Hematopoietic multipotent progenitor cell treated with erythropoietin and hydrocortisone succinate and interleukin-3 and kit ligand, for 4 days (in vitro differentiated cells): ENCODE measurements around the gene RAPGEF5.
A peak's percentile ranks its signal among the peaks of the same experiment; 100 is the strongest.

ENCODE experiments used
- DNase-seq: peaks from one replicate; pipeline ENCODE4 v3.0.0-alpha.2; 2015

The RAPGEF5 gene

GRCh38 chr7:22213081-22213480, 143.9 kb downstream of the RAPGEF5 start:
- peak; percentile 4 for DNase-seq

GRCh38 chr7:22210967-22211366, 146.0 kb downstream of the RAPGEF5 start:
- DNase-seq = no peak

GRCh38 chr7:22210355-22210754, 146.6 kb downstream of the RAPGEF5 start:
- no peak for DNase-seq

GRCh38 chr7:22208799-22209198, 148.2 kb downstream of the RAPGEF5 start:
- no peak for DNase-seq

GRCh38 chr7:22207724-22208225, 149.2 kb downstream of the RAPGEF5 start:
- DNase-seq = no peak

- no peak for DNase-seq
Observed at GRCh38 chr7:22205631-22206030, 151.3 kb downstream of the RAPGEF5 start.

GRCh38 chr7:22204312-22204711, 152.6 kb downstream of the RAPGEF5 start:
- no peak for DNase-seq

- peak; percentile 21 for DNase-seq
Observed at GRCh38 chr7:22202141-22202540, 154.8 kb downstream of the RAPGEF5 start.

GRCh38 chr7:22201186-22201880, 155.6 kb downstream of the RAPGEF5 start:
- DNase-seq = no peak

- DNase-seq = no peak
Observed at GRCh38 chr7:22200777-22201176, 156.2 kb downstream of the RAPGEF5 start.

GRCh38 chr7:22200238-22200637, 156.7 kb downstream of the RAPGEF5 start:
- DNase-seq = no peak

- no peak for DNase-seq
Observed at GRCh38 chr7:22197376-22197775, 159.6 kb downstream of the RAPGEF5 start.

- DNase-seq = no peak
Observed at GRCh38 chr7:22196429-22196828, 160.5 kb downstream of the RAPGEF5 start.

GRCh38 chr7:22195397-22196172, 161.4 kb downstream of the RAPGEF5 start:
- no peak for DNase-seq

- DNase-seq = no peak
Observed at GRCh38 chr7:22194658-22195273, 162.2 kb downstream of the RAPGEF5 start.

- DNase-seq = no peak
Observed at GRCh38 chr7:22193450-22193983, 163.4 kb downstream of the RAPGEF5 start.

- DNase-seq = no peak
Observed at GRCh38 chr7:22192801-22193200, 164.2 kb downstream of the RAPGEF5 start.

- no peak for DNase-seq
Observed at GRCh38 chr7:22190736-22191135, 166.2 kb downstream of the RAPGEF5 start.

GRCh38 chr7:22189741-22190140, 167.2 kb downstream of the RAPGEF5 start:
- no peak for DNase-seq

- no peak for DNase-seq
Observed at GRCh38 chr7:22189230-22189629, 167.7 kb downstream of the RAPGEF5 start.

GRCh38 chr7:22187691-22188348, 169.1 kb downstream of the RAPGEF5 start:
- DNase-seq = no peak

- DNase-seq = no peak
Observed at GRCh38 chr7:22185559-22185958, 171.4 kb downstream of the RAPGEF5 start.
